Neuronal stem cell (in vitro differentiated cells): Measurements from ENCODE around the gene ADGRG6.

Source experiments
- DNase-seq: peaks from one replicate; pipeline ENCODE4 v3.0.0-alpha.2; 2013; ENCODE audit warnings: low spot score
- H2AFZ ChIP-seq: one replicate; pipeline ENCODE4 v1.6.1; 2013; ENCODE audit warnings: mild to moderate bottlenecking, low read length, inconsistent platforms
- H2AK5ac ChIP-seq: 2 replicates; pipeline ENCODE4 v1.6.1; 2013; ENCODE audit warnings: low read depth, mild to moderate bottlenecking, inconsistent platforms, low read length, moderate library complexity, mixed read lengths
- H2BK120ac ChIP-seq: 2 replicates; pipeline ENCODE4 v1.6.1; 2013; ENCODE audit warnings: low read depth, mild to moderate bottlenecking, inconsistent platforms, low read length, moderate library complexity, mixed read lengths
- H2BK12ac ChIP-seq: one replicate; pipeline ENCODE4 v1.6.1; 2013; ENCODE audit warnings: low read length, inconsistent platforms
- H2BK15ac ChIP-seq: 2 replicates; pipeline ENCODE4 v1.6.1; 2013; ENCODE audit warnings: mild to moderate bottlenecking, low read length, inconsistent platforms, mixed read lengths
- H2BK5ac ChIP-seq: one replicate; pipeline ENCODE4 v1.6.1; 2013; ENCODE audit warnings: inconsistent platforms, mild to moderate bottlenecking, low read length, moderate library complexity
- H3K14ac ChIP-seq: one replicate; pipeline ENCODE4 v1.6.1; 2013; ENCODE audit warnings: low read length, inconsistent platforms
- H3K18ac ChIP-seq: 2 replicates; pipeline ENCODE4 v1.6.1; 2013; ENCODE audit warnings: low read length, inconsistent platforms
- H3K23ac ChIP-seq: 2 replicates; pipeline ENCODE4 v1.6.1; 2013; ENCODE audit warnings: low read depth, mild to moderate bottlenecking, mixed read lengths, low read length, inconsistent platforms; ENCODE audit not compliant: poor library complexity
- H3K27ac ChIP-seq: replicated peaks from 3 replicates; pipeline ENCODE4 v1.5.1; 2013; ENCODE audit warnings: low read length, inconsistent platforms
- H3K27me3 ChIP-seq, 3 experiments: 2 replicates each; pipeline ENCODE4 v1.6.1; 2013; ENCODE audit warnings: low read length in 3 of 3, mild to moderate bottlenecking in 2 of 3, inconsistent platforms in 1 of 3, low read depth in 1 of 3, mixed read lengths in 1 of 3, moderate library complexity in 1 of 3; ENCODE audit not compliant: control insufficient read depth in 3 of 3, insufficient read depth in 3 of 3
- H3K36me3 ChIP-seq, 2 donors: replicated peaks in 1 of 2; 2 replicates each; pipeline ENCODE4 v1.6.1; 2013; ENCODE audit warnings: low read length in 2 of 2; ENCODE audit not compliant: control insufficient read depth in 2 of 2, insufficient read depth in 2 of 2
- H3K4ac ChIP-seq: 2 replicates; pipeline ENCODE4 v1.6.1; 2013; ENCODE audit warnings: inconsistent platforms, mild to moderate bottlenecking, low read length, moderate library complexity
- H3K4me1 ChIP-seq, 2 donors: 1 replicate in 1 of 2; 2 replicates in 1 of 2; pipeline ENCODE4 v1.6.1; 2013; ENCODE audit warnings: low read length in 2 of 2, low read depth in 1 of 2; ENCODE audit not compliant: control insufficient read depth in 2 of 2, insufficient read depth in 1 of 2
- H3K4me2 ChIP-seq: one replicate; pipeline ENCODE4 v1.6.1; 2013; ENCODE audit warnings: mild to moderate bottlenecking, low read length, inconsistent platforms; ENCODE audit not compliant: insufficient read depth, poor library complexity, severe bottlenecking
- H3K4me3 ChIP-seq, 2 donors: 2 replicates each; pipeline ENCODE4 v1.5.1; 2013; ENCODE audit warnings: low read length in 2 of 2, mild to moderate bottlenecking in 2 of 2, inconsistent platforms in 1 of 2, moderate library complexity in 1 of 2
- H3K79me1 ChIP-seq: one replicate; pipeline ENCODE4 v1.6.1; 2013; ENCODE audit warnings: low read depth, mild to moderate bottlenecking, inconsistent platforms, low read length, moderate library complexity
- H3K9ac ChIP-seq: one replicate; pipeline ENCODE4 v1.6.1; 2013; ENCODE audit warnings: mild to moderate bottlenecking, low read depth, low read length, inconsistent platforms; ENCODE audit not compliant: poor library complexity
- H3K9me3 ChIP-seq, 2 donors: replicated peaks in 1 of 2; 2 replicates each; pipeline versions ENCODE3 to v1.6.1; 2013; ENCODE audit warnings: low read length in 2 of 2, mild to moderate bottlenecking in 2 of 2, inconsistent platforms in 1 of 2, low read depth in 1 of 2, mixed read lengths in 1 of 2, moderate library complexity in 1 of 2; ENCODE audit not compliant: control insufficient read depth in 2 of 2, insufficient read depth in 1 of 2
- H4K8ac ChIP-seq: one replicate; pipeline ENCODE4 v1.6.1; 2013; ENCODE audit warnings: low read depth, mild to moderate bottlenecking, inconsistent platforms, low read length, moderate library complexity
- H4K91ac ChIP-seq: one replicate; pipeline ENCODE4 v1.6.1; 2013; ENCODE audit warnings: low read length, low read depth, mild to moderate bottlenecking, inconsistent platforms; ENCODE audit not compliant: poor library complexity
- WGBS, 2 donors: extraction: QIAGEN DNeasy Blood & Tissue Kit; methylation state at CpG; one replicate each; pipeline ENCODE4 v1.1.7; 2013; ENCODE audit warnings: missing lambda C conversion rate in 2 of 2, mixed read lengths in 1 of 2; ENCODE audit not compliant: insufficient read length in 2 of 2, insufficient replicate concordance in 1 of 2; ENCODE audit errors: extremely low coverage in 2 of 2; 5-methylcytosine and 5-hydroxymethylcytosine counted together

ADGRG6 gene

GRCh38 chr6:142401838-142402237 is 100.0 kb downstream of the ADGRG6 start:
- H3K27me3 ChIP-seq: no peaks in the 10 kb centered on the region
- H3K79me1 ChIP-seq: no peaks in the 10 kb centered on the region
- H3K36me3 ChIP-seq: no peaks in the 10 kb centered on the region
- H4K8ac ChIP-seq: no peak overlapping the region
- no peak overlapping the region for H3K18ac ChIP-seq
- H2BK120ac ChIP-seq: no peak overlapping the region
- no peak for DNase-seq
- H3K9me3 ChIP-seq: no peaks in the 10 kb centered on the region
- H3K4ac ChIP-seq: no peak overlapping the region
- H3K9ac ChIP-seq: no peak overlapping the region
- peaks cover 0 to 7% of the 10 kb centered on the region in 2 donors for H3K4me1 ChIP-seq
- H2BK15ac ChIP-seq: no peak overlapping the region
- no peak overlapping the region for H2AFZ ChIP-seq
- no peak overlapping the region for H3K4me2 ChIP-seq
- H2BK5ac ChIP-seq: no peak overlapping the region
- no peak overlapping the region for H2AK5ac ChIP-seq
- no peak overlapping the region for H3K4me3 ChIP-seq
- no peak overlapping the region for H3K27ac ChIP-seq
- WGBS, 2 donors: no CpG with 5 or more reads among the region's 1 CpG
- H3K23ac ChIP-seq: no peak overlapping the region
- H4K91ac ChIP-seq: no peak overlapping the region
- no peak overlapping the region for H3K14ac ChIP-seq
- no peak overlapping the region for H2BK12ac ChIP-seq

DNA sequence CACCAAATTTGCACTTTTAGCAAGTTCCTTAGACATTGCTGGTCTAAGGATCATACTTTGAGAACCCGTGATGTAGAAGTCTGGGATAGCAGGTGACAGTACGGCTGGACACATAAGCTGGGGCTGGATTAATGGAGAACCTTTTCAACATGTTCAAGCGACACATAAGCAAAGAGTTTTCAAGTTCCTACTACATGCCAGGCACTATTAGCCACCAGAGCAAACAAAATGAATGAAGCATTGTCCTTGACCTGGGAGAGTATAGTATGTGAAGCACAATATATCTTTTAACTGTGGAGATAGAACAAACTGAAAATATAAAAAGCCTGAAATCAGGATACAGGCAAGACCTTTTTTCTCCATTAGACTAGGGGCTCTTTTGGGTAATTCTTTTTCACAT is 102.9 kb downstream of the ADGRG6 start:
- H3K14ac ChIP-seq: no peak overlapping the region
- no peak overlapping the region for H2AK5ac ChIP-seq
- no peak overlapping the region for H2BK120ac ChIP-seq
- H4K91ac ChIP-seq: no peak overlapping the region
- no peaks in the 10 kb centered on the region for H3K9me3 ChIP-seq
- no peak overlapping the region for H3K27ac ChIP-seq
- no peaks in the 10 kb centered on the region for H3K79me1 ChIP-seq
- no peaks in the 10 kb centered on the region for H3K27me3 ChIP-seq
- no peak overlapping the region for H3K9ac ChIP-seq
- H2BK12ac ChIP-seq: no peak overlapping the region
- H3K4me1 ChIP-seq: peaks cover 0 to 7% of the 10 kb centered on the region in 2 donors
- no peak overlapping the region for H2BK15ac ChIP-seq
- no peak overlapping the region for H3K4ac ChIP-seq
- H3K36me3 ChIP-seq: no peaks in the 10 kb centered on the region
- no peak overlapping the region for H3K23ac ChIP-seq
- H3K4me2 ChIP-seq: no peak overlapping the region
- H2AFZ ChIP-seq: no peak overlapping the region
- no peak overlapping the region for H3K4me3 ChIP-seq
- WGBS, 2 donors: no CpG with 5 or more reads among the region's 3 CpGs
- no peak overlapping the region for H4K8ac ChIP-seq
- no peak overlapping the region for H2BK5ac ChIP-seq
- DNase-seq: no peak
- no peak overlapping the region for H3K18ac ChIP-seq

GRCh38 chr6:142406131-142406530 is 104.3 kb downstream of the ADGRG6 start:
- WGBS, 2 donors: no CpG with 5 or more reads among the region's 3 CpGs
- Histone ChIP-seq H3K9ac (no peak overlapping the region), H3K9me3 (no peaks in the 10 kb centered on the region), H3K18ac (no peak overlapping the region), H2AFZ (no peak overlapping the region), H3K27ac (no peak overlapping the region), H3K4me3 (no peak overlapping the region), H2BK15ac (no peak overlapping the region), H3K4me1 (no peaks in the 10 kb centered on the region), H3K14ac (no peak overlapping the region), H3K4me2 (no peak overlapping the region), H3K4ac (no peak overlapping the region), H2AK5ac (no peak overlapping the region), H3K27me3 (no peaks in the 10 kb centered on the region), H3K23ac (no peak overlapping the region), H2BK5ac (no peak overlapping the region), H4K91ac (no peak overlapping the region), H4K8ac (no peak overlapping the region), H3K36me3 (no peaks in the 10 kb centered on the region), H3K79me1 (no peaks in the 10 kb centered on the region), H2BK12ac (no peak overlapping the region), H2BK120ac (no peak overlapping the region)
- DNase-seq: no peak

- WGBS, 2 donors: no CpG with 5 or more reads among the region's 3 CpGs
- no peak for DNase-seq
- Histone ChIP-seq H3K14ac (no peak overlapping the region), H3K4ac (no peak overlapping the region), H3K27me3 (no peaks in the 10 kb centered on the region), H4K8ac (no peak overlapping the region), H2BK15ac (no peak overlapping the region), H2BK120ac (no peak overlapping the region), H4K91ac (no peak overlapping the region), H2AFZ (no peak overlapping the region), H3K9ac (no peak overlapping the region), H3K23ac (no peak overlapping the region), H3K36me3 (no peaks in the 10 kb centered on the region), H3K4me2 (no peak overlapping the region), H3K79me1 (no peaks in the 10 kb centered on the region), H2BK12ac (no peak overlapping the region), H3K18ac (no peak overlapping the region), H3K4me1 (no peaks in the 10 kb centered on the region), H2BK5ac (no peak overlapping the region), H3K27ac (no peak overlapping the region), H3K9me3 (no peaks in the 10 kb centered on the region), H3K4me3 (no peak overlapping the region), H2AK5ac (no peak overlapping the region)
Observed at GRCh38 chr6:142407685-142408273, 106.0 kb downstream of the ADGRG6 start.
